Measurements from ENCODE around the gene PRAMEF27. TPM values are rescaled to one million over a fixed set of nuclear protein-coding genes. Genes with fewer than 3 reads are reported as not detected.
"Not testable (repeated sequence)": the region's sequence is repeated elsewhere in the genome, so short reads cannot be mapped to it uniquely, and the experiment has no call there.

Gene PRAMEF27
- total RNA-seq, result not detected

- DNase-seq (ENCODE audit: low spot score); intact Hi-C loops (cut with DNase I); ATAC-seq: not testable (repeated sequence)
Measured at GRCh38 chr1:13056475-13056874, at the start of gene PRAMEF27. Gene PRAMEF27 (minus strand): TSS chr1:13056575. CDS start chr1:13053659, 2,916 bp downstream.

- intact Hi-C loops (cut with DNase I); DNase-seq (ENCODE audit: low spot score); ATAC-seq: not testable (repeated sequence)
Measured at GRCh38 chr1:13070474-13070873, 14.1 kb upstream of the PRAMEF27 start, which contains the start of gene PRAMEF25. Gene PRAMEF25 (plus strand): TSS chr1:13070774. CDS start chr1:13073694, 2,920 bp downstream.

- intact Hi-C loops (cut with DNase I); ATAC-seq; DNase-seq (ENCODE audit: low spot score): not testable (repeated sequence)
Measured at GRCh38 chr1:13019846-13020245, 36.5 kb downstream of the PRAMEF27 start.

- ATAC-seq; DNase-seq (ENCODE audit: low spot score); intact Hi-C loops (cut with DNase I): not testable (repeated sequence)
Measured at GRCh38 chr1:13011932-13012331, 44.4 kb downstream of the PRAMEF27 start.

GRCh38 chr1:13009348-13009747 lies 47.0 kb downstream of the PRAMEF27 start:
- intact Hi-C loops (cut with DNase I); DNase-seq (ENCODE audit: low spot score); ATAC-seq: not testable (repeated sequence)

GRCh38 chr1:13005732-13006131 lies 50.6 kb downstream of the PRAMEF27 start:
- intact Hi-C loops (cut with DNase I); ATAC-seq; DNase-seq (ENCODE audit: low spot score): not testable (repeated sequence)

Other genes with a start within 250 kb of the PRAMEF27 start
- not detected for gene PRAMEF11, start 225.2 kb downstream of the PRAMEF27 start, total RNA-seq
- not detected for gene HNRNPCL1, start 207.9 kb downstream of the PRAMEF27 start, total RNA-seq
- gene PRAMEF2, start 199.5 kb downstream of the PRAMEF27 start, total RNA-seq, result not detected
- not detected for gene PRAMEF4, start 170.4 kb downstream of the PRAMEF27 start, total RNA-seq
- gene PRAMEF10, start 158.3 kb downstream of the PRAMEF27 start, total RNA-seq, result not detected
- not detected for gene PRAMEF7, start 140.0 kb downstream of the PRAMEF27 start, total RNA-seq
- not detected for gene PRAMEF6, start 109.0 kb downstream of the PRAMEF27 start, total RNA-seq
- not detected for gene HNRNPCL3, start 4.2 kb upstream of the PRAMEF27 start, total RNA-seq
- gene PRAMEF25, start 14.2 kb upstream of the PRAMEF27 start, total RNA-seq, result not detected
- gene HNRNPCL2, start 60.3 kb upstream of the PRAMEF27 start, total RNA-seq, result not detected
- gene PRAMEF26, start 99.4 kb upstream of the PRAMEF27 start, total RNA-seq, result not detected
- gene HNRNPCL4, start 109.1 kb upstream of the PRAMEF27 start, total RNA-seq, result not detected
- gene PRAMEF9, start 115.3 kb upstream of the PRAMEF27 start, total RNA-seq, result not detected
- gene PRAMEF13, start 144.8 kb upstream of the PRAMEF27 start, total RNA-seq, result not detected
- gene PRAMEF18, start 169.6 kb upstream of the PRAMEF27 start, total RNA-seq, result not detected
- not detected for gene PRAMEF5, start 197.6 kb upstream of the PRAMEF27 start, total RNA-seq
- not detected for gene PRAMEF8, start 228.6 kb upstream of the PRAMEF27 start, total RNA-seq
- gene PRAMEF33, start 247.0 kb upstream of the PRAMEF27 start, total RNA-seq, result not detected